Measurements from ENCODE around the gene GEMIN2. TPM values are rescaled to one million over a fixed set of nuclear protein-coding genes. Genes with fewer than 3 reads are reported as not detected.
"Not testable (repeated sequence)": the region's sequence is repeated elsewhere in the genome, so short reads cannot be mapped to it uniquely, and the experiment has no call there.

Gene GEMIN2
- polyA plus RNA-seq: 10 to 100 TPM in 2 of 3 donors, 1 to 10 TPM in 1; 8.6 to 12.8 (median 10.1) TPM

- DNase-seq: peak; percentile 90 to 94 (median 92)
- Mint-ChIP-seq H3K27ac (peak within 1 kb of the TSS; percentile 88 to 95 (median 94)), H3K4me3 (peak within 1 kb of the TSS; percentile 91 to 98 (median 97)), H3K36me3 (no peaks in the 10 kb centered on the region), H3K4me1 (peaks cover 17 to 20% of the 10 kb centered on the region in 2 donors), H3K27me3 (ENCODE audit: low read depth in 3 of 3) (peaks cover 2 to 3% (median 3%) of the 10 kb centered on the region in 3 donors), H3K9me3 (no peaks in the 10 kb centered on the region)
Measured at GRCh38 chr14:39114073-39114838, at the start of gene GEMIN2. TSS of gene GEMIN2 (plus strand) at chr14:39114323. CDS start at chr14:39114339, 16 bp downstream.

GRCh38 chr14:39069169-39069805, 44.8 kb upstream of the GEMIN2 start:
- DNase-seq; H3K4me1 Mint-ChIP-seq; H3K4me3 Mint-ChIP-seq; H3K27me3 Mint-ChIP-seq (ENCODE audit: low read depth in 3 of 3); H3K9me3 Mint-ChIP-seq: not testable (repeated sequence)
- Mint-ChIP-seq H3K27ac (peak overlapping the region in 1 of 6 donors; percentile 77), H3K36me3 (peaks cover 20 to 30% (median 26%) of the 10 kb centered on the region in 3 donors)

GRCh38 chr14:39069923-39070322, 44.2 kb upstream of the GEMIN2 start:
- Mint-ChIP-seq H3K36me3 (peaks cover 20 to 31% (median 22%) of the 10 kb centered on the region in 3 donors), H3K9me3 (peaks cover 0 to 2% (median 0%) of the 10 kb centered on the region in 6 donors), H3K27me3 (ENCODE audit: low read depth in 3 of 3) (no peaks in the 10 kb centered on the region), H3K4me1 (peaks cover 4 to 6% of the 10 kb centered on the region in 2 donors), H3K4me3 (no peak overlapping the region), H3K27ac (no peak overlapping the region)
- no peak for DNase-seq

GRCh38 chr14:39071096-39071495, 43.0 kb upstream of the GEMIN2 start:
- H3K9me3 Mint-ChIP-seq: no peaks in the 10 kb centered on the region
- no peak for DNase-seq
- H3K4me3 Mint-ChIP-seq: no peak overlapping the region
- H3K27me3 Mint-ChIP-seq (ENCODE audit: low read depth in 3 of 3): no peaks in the 10 kb centered on the region
- H3K27ac Mint-ChIP-seq: no peak overlapping the region
- peaks cover 20 to 35% (median 25%) of the 10 kb centered on the region in 3 donors for H3K36me3 Mint-ChIP-seq
- H3K4me1 Mint-ChIP-seq: peaks cover 4 to 6% of the 10 kb centered on the region in 2 donors

GRCh38 chr14:39080886-39081285, 33.2 kb upstream of the GEMIN2 start:
- Mint-ChIP-seq H3K4me3 (no peak overlapping the region), H3K9me3 (no peaks in the 10 kb centered on the region), H3K4me1 (no peaks in the 10 kb centered on the region), H3K36me3 (peaks cover 18 to 51% (median 23%) of the 10 kb centered on the region in 3 donors), H3K27me3 (ENCODE audit: low read depth in 3 of 3) (peaks cover 0 to 3% (median 0%) of the 10 kb centered on the region in 3 donors), H3K27ac (peak overlapping the region in 5 of 6 donors; percentile 13 to 83 (median 65))
- DNase-seq: no peak

- Mint-ChIP-seq H3K27me3 (ENCODE audit: low read depth in 3 of 3) (peaks cover 0 to 3% (median 0%) of the 10 kb centered on the region in 3 donors), H3K27ac (peak overlapping the region in 2 of 6 donors; percentile 9 to 41), H3K4me1 (peaks cover 0 to 11% of the 10 kb centered on the region in 2 donors), H3K9me3 (no peaks in the 10 kb centered on the region), H3K36me3 (peaks cover 14 to 51% (median 21%) of the 10 kb centered on the region in 3 donors), H3K4me3 (no peak overlapping the region)
- no peak for DNase-seq
Measured at GRCh38 chr14:39083127-39083526, 31.0 kb upstream of the GEMIN2 start.

- no peak for DNase-seq
- Mint-ChIP-seq H3K36me3 (peaks cover 25 to 56% (median 26%) of the 10 kb centered on the region in 3 donors), H3K4me1 (peaks cover 0 to 12% of the 10 kb centered on the region in 2 donors), H3K9me3 (no peaks in the 10 kb centered on the region), H3K27ac (peak overlapping the region in 1 of 6 donors; percentile 29), H3K4me3 (no peak overlapping the region), H3K27me3 (ENCODE audit: low read depth in 3 of 3) (peaks cover 0 to 5% (median 0%) of the 10 kb centered on the region in 3 donors)
Measured at GRCh38 chr14:39085933-39086332, 28.2 kb upstream of the GEMIN2 start.

GRCh38 chr14:39087493-39087892, 26.6 kb upstream of the GEMIN2 start:
- Mint-ChIP-seq H3K4me1 (peaks cover 2 to 22% of the 10 kb centered on the region in 2 donors), H3K36me3 (peaks cover 25 to 55% (median 27%) of the 10 kb centered on the region in 3 donors), H3K27me3 (ENCODE audit: low read depth in 3 of 3) (peaks cover 0 to 5% (median 0%) of the 10 kb centered on the region in 3 donors), H3K9me3 (no peaks in the 10 kb centered on the region), H3K27ac (peak overlapping the region in 1 of 6 donors; percentile 23), H3K4me3 (no peak overlapping the region)
- DNase-seq: no peak

GRCh38 chr14:39090548-39091111, 23.5 kb upstream of the GEMIN2 start:
- H3K9me3 Mint-ChIP-seq: no peaks in the 10 kb centered on the region
- no peak overlapping the region for H3K4me3 Mint-ChIP-seq
- peaks cover 23 to 45% (median 27%) of the 10 kb centered on the region in 3 donors for H3K36me3 Mint-ChIP-seq
- peaks cover 6 to 29% of the 10 kb centered on the region in 2 donors for H3K4me1 Mint-ChIP-seq
- H3K27me3 Mint-ChIP-seq (ENCODE audit: low read depth in 3 of 3): peaks cover 0 to 2% (median 0%) of the 10 kb centered on the region in 3 donors
- DNase-seq: no peak
- H3K27ac Mint-ChIP-seq: peak overlapping the region in 2 of 6 donors; percentile 26 to 41

- no peak overlapping the region for H3K27ac Mint-ChIP-seq
- peaks cover 6 to 29% of the 10 kb centered on the region in 2 donors for H3K4me1 Mint-ChIP-seq
- H3K27me3 Mint-ChIP-seq (ENCODE audit: low read depth in 3 of 3): peaks cover 0 to 2% (median 0%) of the 10 kb centered on the region in 3 donors
- H3K4me3 Mint-ChIP-seq: no peak overlapping the region
- no peaks in the 10 kb centered on the region for H3K9me3 Mint-ChIP-seq
- no peak for DNase-seq
- H3K36me3 Mint-ChIP-seq: peaks cover 23 to 38% (median 24%) of the 10 kb centered on the region in 3 donors
Measured at GRCh38 chr14:39091716-39092115, 22.4 kb upstream of the GEMIN2 start.

GRCh38 chr14:39094515-39094914, 19.6 kb upstream of the GEMIN2 start:
- H3K4me1 Mint-ChIP-seq: peaks cover 13 to 28% of the 10 kb centered on the region in 2 donors
- DNase-seq: no peak
- H3K27me3 Mint-ChIP-seq (ENCODE audit: low read depth in 3 of 3): peaks cover 0 to 2% (median 0%) of the 10 kb centered on the region in 3 donors
- no peak overlapping the region for H3K4me3 Mint-ChIP-seq
- H3K27ac Mint-ChIP-seq: peak overlapping the region in 2 of 6 donors; percentile 8 to 56
- peaks cover 17 to 29% (median 19%) of the 10 kb centered on the region in 3 donors for H3K36me3 Mint-ChIP-seq
- no peaks in the 10 kb centered on the region for H3K9me3 Mint-ChIP-seq

- Mint-ChIP-seq H3K9me3 (no peaks in the 10 kb centered on the region), H3K36me3 (peaks cover 3 to 10% (median 9%) of the 10 kb centered on the region in 3 donors), H3K27ac (peak overlapping the region in 3 of 6 donors; percentile 36 to 68 (median 55)), H3K4me1 (peaks cover 28 to 44% of the 10 kb centered on the region in 2 donors), H3K4me3 (no peak overlapping the region), H3K27me3 (ENCODE audit: low read depth in 3 of 3) (no peaks in the 10 kb centered on the region)
- DNase-seq: no peak
Measured at GRCh38 chr14:39097159-39097558, 17.0 kb upstream of the GEMIN2 start.

- H3K27me3 Mint-ChIP-seq (ENCODE audit: low read depth in 3 of 3); H3K9me3 Mint-ChIP-seq; H3K4me3 Mint-ChIP-seq; H3K36me3 Mint-ChIP-seq; DNase-seq: not testable (repeated sequence)
- peak overlapping the region in 3 of 6 donors; percentile 2 to 32 (median 24) for H3K27ac Mint-ChIP-seq
- H3K4me1 Mint-ChIP-seq: peaks cover 39 to 59% of the 10 kb centered on the region in 2 donors
Measured at GRCh38 chr14:39099215-39099614, 14.9 kb upstream of the GEMIN2 start.
